T-helper 2 cell treated with Interferon-gamma antibody and Interleukin-4, amounts not matched to agents 100 ng/mL and 5 ng/mL, for 36 hours (primary cell): ENCODE data around the gene TMEM89. TPM values are rescaled to one million over a fixed set of nuclear protein-coding genes. Genes with fewer than 3 reads are reported as not detected.

ENCODE experiments used
- intact Hi-C: fragments of 100-400 bp; cut with micrococcal nuclease; formaldehyde crosslinking; loops from one replicate; pipeline ENCODE4 v1.15.1; 2023
- total RNA-seq: library from RNA; stranded (reverse); gene quantifications from 2 replicates; pipeline ENCODE4 v1.2.3, GENCODE V29; 2022

Gene TMEM89
- total RNA-seq, 1 donor from 2014 or later, result 0.77 TPM

DNA sequence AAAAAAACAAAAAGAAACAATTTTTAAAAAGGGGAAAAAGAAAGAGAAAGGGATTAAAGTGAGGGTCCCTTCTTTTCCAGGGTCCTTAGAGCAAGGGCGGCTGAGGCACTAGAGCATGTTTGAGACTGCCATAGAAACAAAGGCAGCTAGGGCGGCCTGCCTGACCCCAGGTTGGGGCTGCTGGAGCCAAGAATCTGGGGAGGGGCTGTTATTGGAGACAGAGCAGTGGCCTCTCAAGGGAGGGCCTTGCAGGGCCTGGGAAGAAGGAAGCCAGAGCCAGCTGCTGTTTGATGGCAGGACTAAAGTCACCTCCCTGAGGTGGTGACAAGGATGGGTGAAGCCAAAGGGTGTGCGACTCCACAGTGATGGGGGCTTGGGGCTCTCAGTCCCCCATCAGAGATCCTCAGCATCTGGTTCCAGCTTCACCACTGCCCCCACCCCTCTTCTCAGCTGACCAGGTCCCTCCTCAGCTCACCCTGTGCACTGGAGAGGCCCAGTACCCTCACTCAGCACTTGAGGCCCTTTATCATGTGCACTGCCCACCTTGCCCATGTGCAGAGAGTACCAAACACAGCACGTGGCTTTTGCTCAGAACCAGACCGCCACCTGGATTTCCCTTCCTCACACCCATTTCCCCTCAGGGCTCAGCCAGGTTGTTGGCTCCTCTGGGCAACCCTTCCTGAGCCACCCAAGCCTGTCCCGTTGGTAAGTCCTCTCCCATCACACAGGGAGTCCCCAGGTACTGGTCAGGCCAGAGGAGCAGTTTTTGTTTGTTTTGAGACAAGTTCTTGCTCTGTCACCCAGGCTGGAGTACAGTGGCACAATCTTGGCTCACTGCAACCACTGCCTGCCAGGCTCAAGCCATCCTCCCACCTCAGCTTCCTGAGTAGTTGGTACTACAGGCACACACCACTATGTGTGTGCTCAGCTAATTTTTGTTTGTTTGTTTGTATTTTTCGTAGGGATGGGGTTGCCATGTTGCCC is 1.7 kb downstream of the TMEM89 start:
- intact Hi-C loops, result no loop called here

DNA sequence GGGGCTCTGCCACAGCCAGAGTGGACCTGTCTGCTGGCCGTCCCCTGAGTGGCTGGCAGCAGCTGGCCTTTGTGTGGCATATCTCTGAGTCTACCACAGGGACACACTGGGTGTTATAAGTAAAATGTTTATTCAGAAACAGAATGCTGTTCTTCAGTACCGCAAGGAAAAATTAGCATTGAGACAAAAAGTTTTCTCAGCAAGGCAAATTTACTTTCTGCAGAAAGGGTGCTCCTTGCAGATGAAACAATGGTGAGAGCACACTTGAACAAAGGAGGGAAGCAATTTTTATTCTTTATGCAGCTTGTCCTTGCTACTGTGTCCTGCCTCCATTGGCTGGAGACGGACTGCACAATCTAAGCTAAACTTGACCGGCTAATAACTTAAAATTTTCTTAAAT is 4.0 kb downstream of the TMEM89 start:
- intact Hi-C loops, result no loop called here

DNA sequence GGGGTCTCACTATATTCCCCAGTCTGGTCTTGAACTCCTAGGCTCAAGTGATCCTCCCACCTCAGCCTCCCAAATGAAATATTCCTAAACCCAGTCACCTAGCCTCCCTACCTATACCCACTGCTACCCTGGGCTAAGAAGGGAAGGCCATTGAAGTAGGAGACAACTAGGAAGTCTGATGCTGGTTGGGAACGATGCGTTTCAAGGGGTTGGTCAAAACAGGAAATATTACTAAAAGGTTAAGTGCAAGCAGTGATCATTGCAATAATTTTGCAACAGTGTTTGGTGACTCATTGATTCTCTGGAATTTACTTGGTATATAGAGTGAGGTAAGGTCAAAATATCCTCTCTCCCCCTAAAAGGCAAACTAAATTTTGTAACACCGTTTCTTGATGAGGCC is 7.5 kb downstream of the TMEM89 start:
- intact Hi-C loops, result no loop called here

DNA sequence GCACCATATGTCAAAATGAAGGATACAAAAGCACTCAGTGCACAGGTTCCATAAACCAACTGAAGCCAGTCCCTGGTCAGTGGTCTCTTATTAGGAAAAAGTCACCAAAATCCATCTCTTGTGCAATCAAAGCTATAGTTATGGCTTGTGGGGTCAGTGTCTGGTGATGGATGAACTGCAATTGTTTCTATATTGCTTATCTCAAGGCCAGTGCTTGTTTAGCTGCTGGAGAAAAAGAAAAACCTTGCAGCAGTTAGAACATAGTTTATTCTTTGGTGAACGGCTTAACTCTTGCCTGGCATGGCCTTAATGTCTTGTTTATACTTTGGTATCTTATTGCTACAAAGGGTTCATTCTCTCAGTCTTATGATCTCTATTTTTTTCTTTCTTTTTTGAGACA is 9.3 kb downstream of the TMEM89 start:
- intact Hi-C loops, result no loop called here

DNA sequence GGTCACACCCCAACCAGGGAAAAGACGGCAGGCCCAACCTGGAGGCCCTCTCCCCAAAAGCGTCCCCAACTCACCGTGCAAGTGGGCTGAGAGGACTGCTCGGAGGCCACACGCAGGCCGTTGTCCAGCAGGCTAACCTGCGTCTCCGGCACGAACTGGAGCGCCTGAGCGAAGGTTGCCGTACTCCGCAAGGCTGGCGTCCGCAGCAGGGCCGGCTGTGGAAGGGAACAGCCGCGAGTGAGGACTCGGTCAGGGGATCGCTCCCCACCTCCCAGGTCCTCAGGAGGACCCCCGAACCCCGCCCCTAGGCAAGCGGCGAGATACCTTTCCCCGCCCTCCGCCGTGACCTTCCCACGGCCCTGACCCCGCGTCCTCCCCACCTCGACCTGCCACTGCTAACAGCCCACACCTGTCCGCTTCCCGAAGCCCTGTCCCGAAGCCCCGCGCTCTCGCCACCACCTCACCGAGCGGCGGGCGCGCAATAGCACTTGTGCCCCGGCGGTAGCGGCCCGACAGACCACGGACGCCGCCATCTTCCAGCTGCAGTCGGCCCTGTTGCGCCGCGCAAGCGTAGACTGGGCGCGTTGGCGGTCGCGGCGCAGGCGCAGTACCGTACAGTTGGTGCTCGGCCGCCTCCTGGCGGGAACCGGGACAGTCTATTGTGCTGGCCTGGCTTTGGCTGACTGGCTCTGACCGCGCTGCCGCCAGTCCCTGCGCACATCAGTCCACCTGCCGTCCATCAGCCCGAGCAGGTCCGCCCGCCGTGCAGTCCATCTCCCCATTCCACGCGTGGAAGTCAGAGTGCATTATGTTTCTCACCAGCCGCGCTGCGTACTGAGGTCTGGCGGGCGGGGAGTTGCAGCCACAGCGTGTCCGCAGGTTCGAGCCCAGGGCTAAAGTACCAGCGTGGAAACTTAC is 12.2 kb downstream of the TMEM89 start, which contains the start of gene UQCRC1:
Gene UQCRC1, minus strand, starts transcription at position 559 of the 918 bp plus-strand sequence. Its CDS starts 26 bp downstream, at position 533.
- intact Hi-C loops, result loop anchor here (1.0 to 5.0 kb wide), 5 partner anchors 26 to 398 kb away; partner anchors contain the start of genes NCKIPSD, SLC26A6 and WDR6

DNA sequence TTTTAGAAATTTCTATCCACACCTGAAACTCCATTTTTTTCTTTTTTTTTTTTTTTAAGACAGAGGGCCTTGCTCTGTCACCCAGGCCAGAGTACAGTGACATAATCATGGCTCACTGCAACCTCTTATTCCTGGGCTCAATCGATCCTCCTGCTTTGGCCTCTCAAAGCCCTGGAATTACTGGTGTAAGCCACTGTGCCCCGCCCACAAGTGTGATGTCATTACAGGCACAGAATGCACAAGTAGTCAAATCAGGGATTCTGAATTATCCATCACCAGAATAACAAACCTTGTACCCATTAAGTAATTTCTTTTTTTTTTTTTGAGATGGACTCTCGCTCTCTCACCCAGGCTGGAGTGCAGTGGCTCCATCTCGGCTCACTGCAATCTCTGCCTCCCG is 14.1 kb downstream of the TMEM89 start:
- intact Hi-C loops, result loop anchor here (5.0 kb wide), 1 partner anchor 400 kb away; the partner anchor contains the start of gene WDR6

DNA sequence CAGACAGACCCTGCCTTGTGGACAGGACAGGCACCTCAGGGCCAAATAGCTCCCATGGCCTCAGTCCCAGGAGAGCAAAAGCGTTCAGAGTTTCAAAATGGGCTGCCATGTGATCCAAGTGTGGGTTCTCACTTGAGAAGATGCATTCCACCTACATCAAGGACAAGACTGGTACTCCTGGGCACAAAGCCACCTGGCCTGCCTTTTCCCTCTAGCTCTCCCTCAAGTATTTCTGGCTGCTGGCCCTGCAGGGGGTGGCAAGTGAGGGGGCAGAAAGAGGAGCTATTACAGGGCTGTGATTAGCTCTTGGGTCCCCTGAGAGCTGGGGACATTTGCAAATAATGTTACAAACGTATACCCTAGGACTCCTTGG is 20.0 kb downstream of the TMEM89 start:
- intact Hi-C loops, result no loop called here

DNA sequence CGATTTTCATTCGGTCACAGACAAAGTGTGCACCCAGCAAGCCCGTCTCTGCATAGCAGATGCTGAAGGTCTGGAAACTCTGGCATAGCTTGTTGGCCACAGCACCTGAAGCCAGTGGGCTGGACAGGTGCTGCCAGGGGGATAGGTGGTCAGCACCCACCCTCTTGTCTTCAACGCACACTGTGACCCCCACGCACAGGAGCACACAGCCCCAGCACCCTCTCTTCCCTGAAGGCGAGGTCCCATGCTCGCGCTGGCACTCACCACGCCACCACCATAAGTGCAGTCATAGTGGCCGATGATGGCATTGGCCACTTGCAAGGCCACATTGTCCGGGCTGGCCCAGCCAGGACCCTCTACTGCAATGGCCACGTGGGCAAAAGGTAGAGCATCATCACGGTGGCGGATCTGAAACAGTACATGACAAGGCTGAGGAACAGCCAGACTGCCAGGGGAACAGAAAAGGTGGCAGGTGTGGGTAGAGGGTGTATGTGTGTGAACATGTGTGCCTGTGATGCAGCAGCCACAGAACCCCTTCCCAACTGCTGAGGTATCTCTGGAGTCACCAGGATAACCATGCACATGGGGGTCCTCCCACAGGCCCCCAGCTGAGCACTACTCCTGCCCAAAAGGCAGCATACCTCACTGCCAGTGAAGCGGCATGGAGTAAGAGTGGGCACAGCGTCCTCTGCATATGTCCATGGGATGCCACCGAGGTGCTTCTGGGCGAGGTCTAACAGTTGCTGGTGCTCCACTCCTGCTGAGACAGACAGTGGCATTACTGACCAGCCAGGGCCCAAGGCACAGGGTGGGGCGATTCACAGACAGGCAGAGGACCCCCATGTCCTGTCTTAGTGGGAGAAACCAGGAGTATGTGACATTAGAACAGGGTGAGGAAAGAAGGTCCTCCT is 20.6 kb downstream of the TMEM89 start:
- intact Hi-C loops, result no loop called here

DNA sequence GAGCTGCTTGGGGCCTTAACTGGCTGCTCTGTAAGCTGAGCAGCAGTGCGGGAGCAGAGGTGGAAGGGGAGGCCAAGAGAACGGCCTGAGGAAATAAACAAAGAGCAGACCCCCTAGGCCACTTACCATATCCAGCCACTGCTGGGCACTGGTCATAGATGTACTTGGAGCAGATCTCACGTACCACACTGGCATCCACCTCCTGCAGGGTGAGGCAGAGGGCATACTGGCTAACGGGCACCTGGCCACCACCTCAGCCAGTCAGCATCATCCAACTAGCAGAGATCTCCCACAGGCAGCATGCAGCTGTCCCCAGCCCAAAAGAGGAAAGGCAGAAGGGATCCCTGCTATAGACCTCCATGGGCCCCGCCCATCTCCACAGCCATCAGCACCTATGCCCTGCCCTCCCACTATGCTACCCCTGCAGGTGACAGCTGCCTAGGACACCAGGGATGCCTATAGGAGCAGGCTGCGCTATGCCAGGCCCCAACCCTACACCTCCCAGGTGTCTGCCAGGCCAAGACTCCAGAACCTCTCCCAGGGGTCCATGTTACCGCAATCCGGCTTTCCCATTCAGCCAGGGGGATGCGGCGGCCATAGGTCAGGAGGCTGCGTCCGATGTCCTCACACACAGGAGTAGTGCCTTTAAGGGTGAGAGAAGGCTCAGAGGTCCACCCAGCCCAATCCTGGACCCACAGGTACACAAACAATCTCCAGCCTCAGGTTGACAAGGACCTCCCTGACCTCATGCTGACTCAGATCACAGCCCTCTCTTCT is 21.9 kb downstream of the TMEM89 start:
- intact Hi-C loops, result no loop called here

DNA sequence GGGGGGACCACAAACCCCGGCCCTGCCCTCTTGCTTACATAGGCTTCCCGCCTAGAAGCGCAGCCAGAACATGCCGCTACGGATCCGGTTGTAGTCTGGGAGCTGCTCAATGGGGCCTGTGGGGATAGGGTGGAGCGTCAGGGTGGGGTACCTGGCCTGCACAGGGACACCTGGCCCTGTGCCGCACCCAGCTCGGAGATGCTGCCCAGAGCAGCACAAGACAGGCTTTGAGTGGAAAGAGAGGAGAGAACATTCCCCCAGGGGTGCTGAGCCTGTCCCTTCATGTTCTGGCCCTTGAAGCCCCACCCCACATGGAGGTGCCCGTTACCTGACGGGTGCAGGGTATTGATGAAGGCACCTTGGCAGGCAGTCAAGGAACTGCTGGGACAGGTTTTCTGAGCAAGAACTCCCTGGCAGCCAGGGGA is 22.5 kb downstream of the TMEM89 start:
- intact Hi-C loops, result no loop called here

DNA sequence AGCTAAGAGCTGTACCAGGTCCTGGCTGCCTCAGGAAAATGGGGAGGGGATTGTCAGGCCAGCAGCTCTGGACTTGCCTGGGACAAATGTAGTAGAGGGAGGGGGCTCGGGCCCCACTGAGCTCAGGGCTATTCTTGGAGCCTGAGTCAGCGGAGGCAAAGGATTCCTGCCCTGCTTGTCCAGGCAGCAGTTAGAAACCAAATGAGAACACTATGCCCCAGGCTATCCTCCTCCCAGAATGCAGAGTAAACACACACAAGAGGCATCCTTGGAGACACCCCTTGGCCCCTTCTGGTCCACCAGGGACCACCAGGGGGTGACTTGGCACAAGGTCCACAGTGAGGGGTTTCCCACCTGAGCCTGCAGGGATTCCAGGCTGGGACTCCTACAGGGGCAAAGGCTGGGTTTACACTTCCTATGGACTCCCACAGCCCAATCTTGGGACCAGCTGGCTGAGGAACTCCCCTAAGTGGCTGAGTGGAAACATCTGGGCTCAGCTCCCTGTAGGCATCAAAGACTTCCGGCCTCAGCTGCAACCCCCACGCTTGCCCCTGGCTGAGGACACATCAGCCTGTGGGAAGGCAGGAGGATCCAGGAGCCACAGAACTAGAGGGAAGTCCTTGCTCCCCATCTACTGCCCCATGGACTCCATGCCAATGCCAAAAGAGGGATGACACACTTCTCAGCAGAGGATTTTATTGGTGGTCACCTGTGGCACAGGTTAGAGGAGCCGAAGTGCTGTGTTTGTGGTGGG is 23.1 kb downstream of the TMEM89 start:
- intact Hi-C loops, result no loop called here

DNA sequence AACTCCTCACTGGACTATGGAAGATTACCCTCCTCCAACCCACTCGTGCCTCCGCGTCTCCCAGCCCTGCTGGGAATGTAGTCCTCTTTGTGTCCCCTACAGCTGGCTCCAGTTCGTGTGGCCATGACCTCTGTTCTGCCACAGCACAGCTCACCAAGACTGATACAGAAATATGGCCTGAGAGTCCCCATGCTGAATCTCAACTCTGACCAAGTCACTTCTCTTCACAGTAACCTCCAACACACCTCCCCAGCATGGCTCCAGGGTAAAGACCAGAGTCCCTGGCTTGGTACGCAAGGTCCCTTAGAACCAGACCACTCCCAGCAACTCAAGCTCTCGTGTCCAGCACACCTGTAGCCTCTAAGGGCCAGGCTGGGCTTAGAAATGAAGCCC is 24.2 kb downstream of the TMEM89 start:
- intact Hi-C loops, result no loop called here

DNA sequence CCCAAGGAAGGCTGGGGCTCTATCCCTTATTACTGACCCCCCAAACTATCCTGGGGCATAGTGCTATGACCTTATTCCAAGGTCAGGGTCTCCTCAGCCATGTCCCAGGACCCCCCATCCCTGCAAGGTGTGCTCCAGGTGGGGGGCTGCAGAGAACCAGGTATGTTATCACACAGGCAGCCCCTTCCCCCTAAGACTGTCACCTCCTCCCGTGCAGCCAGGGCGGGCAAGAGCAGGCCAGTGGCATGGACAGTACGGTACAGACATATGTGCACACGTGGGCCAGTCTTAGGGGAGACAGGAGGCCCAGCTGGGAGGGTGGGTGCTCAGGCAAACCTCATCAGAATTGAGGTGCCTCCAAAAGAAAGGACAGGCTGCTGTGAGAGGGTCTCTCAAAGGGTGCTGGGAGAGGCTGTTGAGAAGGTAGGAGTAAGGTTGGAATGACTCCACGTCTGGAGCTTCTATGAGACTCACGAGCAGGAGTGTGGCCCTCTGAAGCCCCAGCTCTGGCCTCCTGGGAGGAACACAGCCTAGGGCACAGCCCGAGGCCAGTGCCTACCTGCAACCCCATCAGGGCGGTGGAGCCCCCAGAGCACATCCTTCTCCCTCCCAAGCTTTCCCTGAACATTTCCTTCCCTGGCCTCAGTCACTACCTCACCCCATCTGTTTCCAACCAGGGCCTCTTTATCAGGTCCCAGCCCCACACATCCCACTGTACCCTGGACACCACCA is 24.7 kb downstream of the TMEM89 start:
- intact Hi-C loops, result no loop called here

DNA sequence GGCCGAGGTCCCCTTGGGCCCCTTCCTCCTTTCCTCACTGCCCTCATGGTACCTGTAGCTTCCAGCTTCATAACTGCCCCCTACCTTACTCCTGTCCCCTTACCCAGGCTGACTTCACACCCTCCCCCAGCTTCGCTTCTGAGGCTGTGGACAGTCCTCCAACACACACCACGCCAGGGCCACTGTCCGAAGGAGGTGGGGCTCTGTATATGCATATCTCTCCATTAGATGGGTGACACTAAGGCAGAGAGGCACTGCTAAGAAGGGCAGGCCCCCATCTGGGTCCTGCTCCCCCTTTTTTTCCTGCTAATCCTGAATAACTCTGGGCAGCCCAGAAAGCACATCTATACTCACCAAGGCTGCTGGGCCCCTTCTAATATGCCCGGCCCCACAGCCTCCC is 25.4 kb downstream of the TMEM89 start:
- intact Hi-C loops, result no loop called here

DNA sequence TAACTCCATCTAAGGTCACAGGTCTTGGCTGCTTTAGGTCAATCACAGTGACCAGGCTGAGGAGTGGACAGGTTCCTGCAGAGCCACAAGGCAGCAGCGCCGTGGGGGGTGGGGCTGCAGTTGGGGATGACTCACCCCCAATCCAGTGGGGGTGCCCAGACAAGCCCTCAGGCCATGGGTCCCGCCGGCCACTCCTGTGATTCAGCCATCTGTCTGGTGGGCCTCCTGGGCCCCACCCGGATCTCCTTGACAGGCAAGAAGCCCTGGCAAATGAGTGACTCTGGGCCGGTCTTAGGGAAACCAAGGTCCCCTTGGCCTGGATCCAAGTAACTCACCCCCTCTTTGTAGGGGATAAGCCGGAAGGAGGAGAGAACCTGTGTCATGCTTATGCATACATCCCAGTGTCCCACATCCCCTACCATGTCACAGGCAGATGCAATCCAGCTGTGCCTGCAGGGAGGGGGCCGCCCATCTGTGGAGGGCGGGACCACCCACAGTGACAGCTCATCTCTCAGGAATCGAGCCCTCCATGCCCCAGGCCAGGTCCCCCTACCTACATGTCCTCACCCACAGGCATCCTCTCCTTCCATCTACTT is 25.9 kb downstream of the TMEM89 start:
- intact Hi-C loops, result no loop called here

DNA sequence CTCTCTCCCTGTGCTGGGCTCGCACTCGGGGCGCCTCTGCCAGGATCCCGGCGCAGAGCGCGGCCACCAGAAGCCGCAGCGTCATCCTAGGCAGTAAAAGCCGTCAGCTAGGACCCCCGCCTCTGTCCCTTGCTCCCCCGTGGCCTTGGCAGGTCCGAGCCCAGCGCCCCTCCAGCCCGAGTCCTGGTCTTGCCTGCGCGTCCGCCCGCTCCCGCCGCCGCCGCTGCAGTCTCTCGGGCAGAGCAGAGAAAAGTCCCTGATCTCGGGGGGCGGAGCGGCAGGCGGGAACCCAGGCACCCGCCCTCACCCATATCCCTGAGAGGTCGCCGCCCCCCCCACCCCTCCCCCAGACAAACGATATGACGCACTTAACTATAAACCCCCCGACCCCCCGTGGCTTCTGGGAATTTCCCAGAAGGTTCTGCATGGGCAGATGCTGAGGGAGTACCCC is 26.5 kb downstream of the TMEM89 start, which contains the start of gene COL7A1:
Gene COL7A1, minus strand, starts transcription at position 255 of the 451 bp plus-strand sequence. Its CDS starts 170 bp downstream, at position 85.
- intact Hi-C loops, result no loop called here

DNA sequence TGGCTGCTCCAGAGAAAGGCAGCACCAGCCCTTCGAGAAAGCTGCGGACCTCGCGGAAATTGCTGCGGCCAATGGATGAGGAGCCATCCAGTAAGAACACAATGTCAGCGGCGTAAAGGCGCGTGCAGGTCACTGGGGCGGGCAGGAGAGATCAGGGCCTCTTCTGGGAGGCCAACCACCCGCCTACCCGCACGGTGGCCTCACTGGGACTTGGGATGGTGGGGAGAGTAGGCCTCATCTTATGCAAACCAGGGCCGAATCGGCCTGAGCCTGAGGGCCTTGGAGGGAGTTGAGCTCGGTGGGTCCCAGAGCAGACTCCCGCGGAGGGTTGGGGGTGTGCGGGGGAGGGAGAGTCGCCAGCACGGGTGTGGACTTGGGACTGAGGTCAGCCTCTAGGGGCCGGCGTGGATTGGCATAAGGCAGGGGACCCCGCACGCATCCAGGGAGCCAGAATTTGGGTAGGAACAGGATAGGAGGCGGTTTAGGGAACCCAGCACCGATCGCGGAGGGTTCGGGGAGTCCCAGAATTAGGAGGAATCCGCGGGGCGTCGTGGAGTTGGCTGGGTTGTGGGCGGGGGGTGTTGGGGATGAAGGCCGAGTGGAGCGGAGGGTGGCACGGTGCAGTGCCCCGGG is 27.0 kb downstream of the TMEM89 start:
- intact Hi-C loops, result no loop called here
